Stimulated activated CD8-positive, alpha-beta memory T cell treated with anti-CD3 and anti-CD28 coated beads, Interleukin-4, amount 100 ng/mL, for 4 hours (primary cell): ENCODE measurements around the gene CACNB1.
A peak's percentile ranks its signal among the peaks of the same experiment; 100 is the strongest.

Source experiments
- DNase-seq, 2 donors: peaks; one replicate each; pipeline ENCODE4 v3.0.0-alpha.2; 2020; ENCODE audit warnings: low read depth in 2 of 2, low spot score in 1 of 2

The CACNB1 gene

DNA sequence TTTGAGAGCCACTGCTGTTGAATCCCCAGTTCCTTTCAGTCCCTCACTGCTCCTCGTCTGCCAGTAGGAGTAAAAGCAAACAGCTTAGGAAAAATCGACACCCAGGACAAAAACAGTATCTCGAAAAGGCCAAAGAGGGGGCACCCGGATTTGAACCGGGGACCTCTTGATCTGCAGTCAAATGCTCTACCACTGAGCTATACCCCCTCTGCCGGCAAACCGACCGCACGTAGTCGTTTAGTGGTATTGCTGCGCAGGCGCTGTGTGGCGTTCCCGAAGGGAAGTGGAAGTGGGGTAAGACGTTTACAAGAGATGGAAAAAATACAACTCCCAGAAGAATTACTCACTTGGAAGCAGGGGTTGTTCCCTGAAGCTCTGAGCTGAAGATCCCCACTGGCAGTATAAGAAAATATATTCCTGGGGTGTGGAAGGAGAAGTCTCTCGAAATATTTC is 43.8 kb downstream of the CACNB1 start:
- peak; percentile 84 to 96 for DNase-seq

- no peak for DNase-seq
These were observed 45.3 kb downstream of the CACNB1 start for GRCh38 chr17:39151943-39152818.

GRCh38 chr17:39151150-39151942 is 46.1 kb downstream of the CACNB1 start, which contains the start of gene PLXDC1:
PLXDC1 (minus strand) TSS chr17:39151637; CDS start chr17:39151437, 200 bp downstream.
- DNase-seq = no peak

DNA sequence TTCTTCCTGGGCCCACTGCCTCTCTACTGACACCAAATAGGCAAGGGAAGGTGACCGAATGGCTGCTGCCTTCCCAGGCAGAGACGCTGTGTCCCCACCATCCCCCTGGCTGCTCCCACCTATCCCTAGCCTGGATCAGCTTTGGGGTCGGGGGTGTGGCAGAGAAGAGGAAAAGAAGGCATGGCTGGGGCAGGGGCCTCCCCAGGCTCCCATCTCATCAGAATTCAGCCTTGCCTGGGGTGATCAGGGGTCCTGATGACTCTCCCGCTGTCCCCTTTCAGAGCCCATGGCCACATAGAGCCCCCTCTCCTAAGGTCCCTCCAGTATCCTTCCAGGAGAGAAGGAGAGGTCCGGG is 46.7 kb downstream of the CACNB1 start:
- no peak for DNase-seq

- DNase-seq = no peak
These were observed 47.3 kb downstream of the CACNB1 start for GRCh38 chr17:39150104-39150634.

GRCh38 chr17:39147221-39148185 is 50.0 kb downstream of the CACNB1 start:
- no peak for DNase-seq

- no peak for DNase-seq
These were observed 51.2 kb downstream of the CACNB1 start for GRCh38 chr17:39146273-39146672.

GRCh38 chr17:39145143-39145542 is 52.3 kb downstream of the CACNB1 start:
- DNase-seq = no peak

DNA sequence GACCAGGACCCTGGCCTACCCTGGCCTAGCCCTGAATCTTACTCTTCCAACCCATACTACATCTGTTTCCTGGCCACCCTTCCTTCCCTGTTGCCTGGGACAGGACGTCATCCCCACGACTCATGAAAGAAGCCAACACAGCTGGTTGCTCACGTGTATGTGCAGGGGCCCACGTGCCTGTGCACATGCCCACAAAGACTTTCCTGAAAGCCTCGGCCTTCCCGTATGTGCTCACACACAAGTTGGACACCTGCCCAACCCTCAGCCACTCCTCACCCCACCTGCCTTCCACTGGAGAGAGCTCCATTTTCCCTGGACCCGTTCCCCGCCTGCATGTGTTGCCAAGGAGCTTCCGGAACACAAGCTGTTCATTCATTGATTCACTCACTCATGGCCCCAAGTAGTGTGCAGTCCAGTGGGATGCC is 53.0 kb downstream of the CACNB1 start:
- no peak for DNase-seq

- DNase-seq = no peak
These were observed 53.8 kb downstream of the CACNB1 start for GRCh38 chr17:39143552-39144093.

DNA sequence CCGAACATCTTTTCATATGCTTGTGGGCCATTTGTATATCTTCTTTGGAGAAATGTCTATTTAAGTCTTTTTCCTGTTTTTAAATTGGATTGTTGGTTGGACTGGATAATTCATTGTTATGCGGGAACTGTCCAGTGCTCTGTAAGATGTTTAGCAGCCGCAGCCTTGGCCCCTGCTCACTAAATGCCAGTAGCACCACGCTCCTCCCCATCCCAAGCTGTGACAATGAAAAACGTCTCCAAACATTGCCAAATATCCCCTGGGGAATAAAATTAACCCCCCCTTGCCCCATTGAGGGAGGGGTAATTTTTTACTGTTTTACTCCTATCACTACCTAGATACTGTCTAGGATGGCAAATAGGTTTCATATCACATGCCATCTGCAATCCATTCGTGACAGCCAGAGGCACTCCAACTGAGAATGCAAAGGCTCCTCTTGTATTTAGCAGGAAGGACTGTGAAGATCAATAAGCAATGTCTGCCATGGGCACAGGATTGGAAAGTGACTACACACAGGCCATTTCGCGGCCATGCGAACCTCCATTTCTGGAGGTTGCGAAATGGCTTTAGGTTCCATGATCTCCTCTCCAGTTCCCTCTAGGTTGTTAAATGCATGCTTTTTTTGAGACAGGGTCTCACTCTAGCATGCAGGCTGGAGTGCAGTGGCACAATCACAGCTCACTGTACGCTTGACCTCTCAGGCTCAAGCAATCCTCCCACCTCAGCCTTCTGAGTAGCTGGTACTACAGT is 55.4 kb downstream of the CACNB1 start:
- no peak for DNase-seq

DNA sequence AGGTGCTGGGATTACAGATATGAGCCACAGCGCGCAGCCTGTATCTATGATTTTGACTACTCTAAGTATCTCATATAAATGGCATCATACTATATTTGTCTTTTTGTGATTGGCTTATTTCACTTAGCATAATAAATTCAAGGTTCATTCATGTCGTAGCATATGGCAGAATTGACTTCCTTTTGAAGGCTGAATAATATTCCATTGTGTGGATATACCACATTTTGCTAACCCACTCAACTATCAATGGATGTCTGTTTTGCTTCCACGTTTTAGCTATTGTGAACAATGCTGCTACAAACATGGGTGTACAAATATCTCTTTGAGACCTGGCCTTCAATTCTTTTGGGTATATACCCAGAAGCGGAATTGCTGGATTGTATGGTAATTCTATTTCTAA is 56.2 kb downstream of the CACNB1 start:
- no peak for DNase-seq

DNA sequence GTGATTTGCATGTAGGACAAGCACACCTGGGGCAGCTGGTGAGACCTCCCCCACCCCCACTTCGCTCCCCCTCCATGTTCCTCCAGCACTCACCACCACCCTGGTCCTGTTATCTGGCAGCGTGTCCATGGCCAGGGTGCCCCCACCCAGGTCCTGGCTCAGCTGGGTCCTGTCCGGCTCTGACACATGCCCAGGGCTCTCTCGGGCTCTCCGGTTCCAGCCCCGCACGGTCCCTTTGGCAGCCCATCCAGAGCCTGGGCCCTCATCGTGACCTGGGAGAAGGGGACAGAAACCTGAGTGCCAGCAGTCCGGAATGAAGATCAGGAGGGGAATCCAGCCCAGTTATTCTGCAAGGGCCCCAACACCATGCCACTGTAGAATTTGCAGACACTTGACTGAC is 57.9 kb downstream of the CACNB1 start:
- no peak for DNase-seq

- DNase-seq = no peak
These were observed 58.3 kb downstream of the CACNB1 start for GRCh38 chr17:39139161-39139511.

DNA sequence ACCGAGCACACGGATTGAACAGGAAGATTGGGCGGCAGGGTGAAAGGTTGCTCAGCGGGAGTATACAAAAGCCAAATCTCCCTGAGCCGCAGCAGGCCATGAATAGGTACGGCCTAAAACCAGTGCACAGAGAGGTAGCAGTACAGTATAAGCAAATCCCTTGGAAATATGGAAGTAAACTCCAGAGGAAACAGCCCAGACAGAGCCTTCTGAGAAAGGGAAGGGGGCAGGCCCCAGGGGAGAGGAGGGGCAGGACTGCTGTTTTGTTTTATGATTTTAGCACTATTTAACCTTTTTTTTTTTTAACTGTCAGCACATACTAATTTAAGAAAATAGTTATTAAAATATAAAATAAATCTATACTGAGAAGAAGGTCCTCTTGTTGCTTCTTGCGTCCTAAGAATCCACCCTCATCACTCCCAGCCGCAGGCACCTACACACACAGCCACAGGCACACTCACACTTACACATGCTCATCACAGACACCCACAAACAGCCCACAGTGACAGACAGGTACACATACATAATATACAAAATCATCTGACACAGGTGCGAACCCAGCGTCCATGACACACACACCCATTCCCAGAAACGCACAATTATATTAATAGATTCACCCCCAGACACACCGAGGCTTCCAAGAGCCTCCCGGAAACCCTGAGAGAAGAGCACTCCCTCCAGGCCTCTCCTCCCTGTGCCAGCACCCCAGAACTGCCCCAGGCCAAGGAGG is 58.9 kb downstream of the CACNB1 start:
- no peak for DNase-seq

DNA sequence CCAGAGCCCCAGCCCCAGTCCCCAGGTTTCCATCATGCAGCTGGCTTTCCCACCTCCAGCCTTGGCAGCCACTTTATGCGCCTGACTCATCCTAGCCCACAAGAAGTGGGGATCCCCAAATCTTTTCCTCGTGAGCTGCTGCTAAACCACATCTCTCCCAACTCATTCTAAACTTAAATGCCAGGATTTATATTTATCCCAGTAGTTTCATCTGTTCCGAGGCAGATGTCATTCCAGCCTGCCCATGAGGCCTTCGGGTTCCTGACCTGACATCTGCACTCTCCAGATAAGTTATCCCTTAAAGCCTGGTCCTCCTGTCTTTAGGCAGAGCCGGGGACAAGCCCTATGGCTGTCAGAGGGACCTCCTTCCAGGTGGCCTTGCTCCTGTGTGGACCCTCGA is 62.6 kb downstream of the CACNB1 start:
- no peak for DNase-seq

- no peak for DNase-seq
These were observed 65.3 kb downstream of the CACNB1 start for GRCh38 chr17:39132192-39132610.

DNA sequence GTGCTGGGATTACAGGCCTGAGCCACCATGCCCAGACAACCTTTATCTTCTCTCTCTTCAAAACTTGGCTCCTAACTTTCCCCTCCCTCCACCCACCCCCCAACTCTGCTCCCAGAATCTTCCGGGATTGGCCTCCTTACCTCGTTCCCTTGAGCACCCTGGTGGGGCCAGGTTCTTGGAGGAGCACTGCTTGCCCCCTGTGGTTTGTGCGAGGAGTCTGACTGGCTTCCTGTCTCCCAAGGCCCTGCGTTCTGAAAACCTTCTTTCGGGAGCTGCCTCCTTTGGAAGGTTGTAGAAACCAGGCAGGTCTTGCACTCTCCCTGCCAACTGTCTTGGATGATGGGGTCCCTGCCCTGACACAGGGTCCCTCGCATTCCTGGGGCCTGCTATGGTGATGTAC is 65.9 kb downstream of the CACNB1 start:
- no peak for DNase-seq

DNA sequence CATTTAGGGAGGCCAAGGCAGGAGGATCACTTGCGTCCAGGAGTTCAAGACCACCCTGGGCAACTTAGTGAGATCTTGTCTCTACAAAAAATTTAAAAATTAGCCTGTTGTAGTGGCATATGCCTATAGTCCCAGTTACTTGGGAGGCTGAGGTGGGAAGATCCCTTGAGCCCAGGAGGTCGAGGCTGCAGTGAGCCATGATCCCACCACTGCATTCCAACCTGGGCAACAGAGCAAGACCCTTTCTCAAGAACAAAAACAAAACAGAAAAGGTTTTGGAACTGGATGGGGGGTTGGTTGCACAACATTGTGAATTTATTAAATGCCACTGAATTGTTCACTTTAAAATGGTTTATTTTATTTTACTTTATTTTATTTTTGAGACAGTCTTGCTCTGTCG is 67.3 kb downstream of the CACNB1 start:
- no peak for DNase-seq
